ENCODE results near the gene PODN. TPM values are rescaled to one million over a fixed set of nuclear protein-coding genes. Genes with fewer than 3 reads are reported as not detected.

PODN gene
- total RNA-seq, 1 donor from 2014 or later: 4.6 TPM

GRCh38 chr1:53079251-53079650 lies 17.2 kb downstream of the PODN start:
- DNase-seq (ENCODE audit: low spot score in 2 of 2, unreplicated experiment in 2 of 2): no peak
- H3K4me1 Mint-ChIP-seq: peaks cover 8% of the 10 kb centered on the region

GRCh38 chr1:53080041-53080440 lies 18.0 kb downstream of the PODN start:
- no peak for DNase-seq (ENCODE audit: low spot score in 2 of 2, unreplicated experiment in 2 of 2)
- Mint-ChIP-seq H3K27me3 (ENCODE audit: low read depth) (peaks cover 2% of the 10 kb centered on the region), H3K4me1 (peaks cover 8% of the 10 kb centered on the region), H3K9me3 (no peaks in the 10 kb centered on the region), H3K27ac (no peak overlapping the region), H3K4me3 (no peak overlapping the region), H3K36me3 (no peaks in the 10 kb centered on the region)
- no peak for TF ChIP-seq CTCF (IDR thresholded peaks at IDR 0.05; ENCODE audit: unreplicated experiment)

More at GRCh38 chr1:53079251-53079650, 17.2 kb downstream of the PODN start:
- peaks cover 3% of the 10 kb centered on the region for H3K27me3 Mint-ChIP-seq (ENCODE audit: low read depth)
- H3K27ac Mint-ChIP-seq: no peak overlapping the region
- H3K9me3 Mint-ChIP-seq: no peaks in the 10 kb centered on the region
- no peak overlapping the region for H3K4me3 Mint-ChIP-seq
- TF ChIP-seq CTCF (IDR thresholded peaks at IDR 0.05; ENCODE audit: unreplicated experiment): no peak
- H3K36me3 Mint-ChIP-seq: no peaks in the 10 kb centered on the region

GRCh38 chr1:53080769-53081168 lies 18.8 kb downstream of the PODN start:
- H3K27ac Mint-ChIP-seq: no peak overlapping the region
- no peaks in the 10 kb centered on the region for H3K36me3 Mint-ChIP-seq
- H3K27me3 Mint-ChIP-seq (ENCODE audit: low read depth): peaks cover 2% of the 10 kb centered on the region
- DNase-seq (ENCODE audit: low spot score in 2 of 2, unreplicated experiment in 2 of 2): no peak
- peaks cover 8% of the 10 kb centered on the region for H3K4me1 Mint-ChIP-seq
- TF ChIP-seq CTCF (IDR thresholded peaks at IDR 0.05; ENCODE audit: unreplicated experiment): no peak
- no peak overlapping the region for H3K4me3 Mint-ChIP-seq
- no peaks in the 10 kb centered on the region for H3K9me3 Mint-ChIP-seq

GRCh38 chr1:53081384-53082066 lies 19.5 kb downstream of the PODN start:
- Mint-ChIP-seq H3K36me3 (no peaks in the 10 kb centered on the region), H3K4me1 (peaks cover 8% of the 10 kb centered on the region), H3K27ac (no peak overlapping the region), H3K27me3 (ENCODE audit: low read depth) (peaks cover 2% of the 10 kb centered on the region), H3K9me3 (no peaks in the 10 kb centered on the region), H3K4me3 (no peak overlapping the region)
- no peak for DNase-seq (ENCODE audit: low spot score in 2 of 2, unreplicated experiment in 2 of 2)
- TF ChIP-seq CTCF (IDR thresholded peaks at IDR 0.05; ENCODE audit: unreplicated experiment): no peak

GRCh38 chr1:53082826-53083455 lies 20.9 kb downstream of the PODN start:
- Mint-ChIP-seq H3K4me3 (no peak overlapping the region), H3K36me3 (no peaks in the 10 kb centered on the region), H3K9me3 (no peaks in the 10 kb centered on the region), H3K27ac (no peak overlapping the region), H3K27me3 (ENCODE audit: low read depth) (peaks cover 2% of the 10 kb centered on the region), H3K4me1 (peaks cover 8% of the 10 kb centered on the region)
- no peak for TF ChIP-seq CTCF (IDR thresholded peaks at IDR 0.05; ENCODE audit: unreplicated experiment)
- DNase-seq (ENCODE audit: low spot score in 2 of 2, unreplicated experiment in 2 of 2): no peak
